Stomach (tissue), 4 donors: Measurements from ENCODE around the gene MAPK14.

Experiments used
- CTCF ChIP-seq, 7 experiments: fragments of 450-650 bp in 4 of 7; fragments of 200-600 bp in 3 of 7; sonication (generic) in 3 of 7; IDR thresholded peaks; one replicate each; pipeline ENCODE4 v1.5.1; 2016 to 2019; ENCODE audit warnings: antibody characterized with exemption in 7 of 7, control low read depth in 2 of 7, mild to moderate bottlenecking in 1 of 7
- EP300 ChIP-seq: sonication (generic); formaldehyde crosslinking; IDR thresholded peaks from one replicate; pipeline ENCODE4 v1.6.1; 2017; ENCODE audit warnings: antibody characterized with exemption
- POLR2A ChIP-seq, 4 donors: fragments of 450-650 bp; IDR thresholded peaks; one replicate each; pipeline ENCODE4 v1.6.1; 2016; ENCODE audit warnings: antibody characterized with exemption in 4 of 4, control low read depth in 2 of 4, mild to moderate bottlenecking in 1 of 4, moderate library complexity in 1 of 4
- POLR2AphosphoS5 ChIP-seq, 3 donors: sonication (generic); formaldehyde crosslinking; IDR thresholded peaks; one replicate each; pipeline ENCODE4 v1.6.1; 2016; ENCODE audit warnings: antibody characterized with exemption in 3 of 3

DNA sequence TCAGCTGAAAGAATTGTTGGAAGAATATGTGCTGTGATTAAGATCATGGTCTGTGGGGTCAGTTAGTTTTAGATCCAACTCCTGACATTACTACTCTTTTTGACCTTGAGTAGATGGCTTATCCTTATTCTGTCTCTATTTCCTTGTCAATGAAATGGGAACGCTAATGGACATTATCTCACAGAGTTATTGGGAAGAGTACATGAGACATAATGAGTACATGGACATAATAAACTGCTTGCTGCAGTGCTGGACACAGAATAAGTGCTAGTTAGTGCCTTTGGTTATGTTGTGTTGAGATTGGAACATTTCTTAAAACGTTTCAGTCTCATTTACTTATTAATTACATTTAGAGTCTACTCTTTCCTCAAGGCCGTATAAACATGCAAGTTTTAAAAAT is 42.6 kb downstream of the MAPK14 start:
- TF ChIP-seq POLR2A (IDR thresholded peaks at IDR 0.05) (no peak), CTCF (IDR thresholded peaks at IDR 0.05) (no peak), POLR2AphosphoS5 (IDR thresholded peaks at IDR 0.05) (no peak), EP300 (no peak)
